ENCODE measurements around the gene ZNF451.

ZNF451 gene

GRCh38 chr6:57097596-57097995 is 7.6 kb downstream of the ZNF451 start:
- no peak for DNase-seq

- no peak for DNase-seq
Observed at GRCh38 chr6:57102976-57103375, 13.0 kb downstream of the ZNF451 start.

GRCh38 chr6:57104336-57104735 is 14.3 kb downstream of the ZNF451 start:
- no peak for DNase-seq

- no peak for DNase-seq
Observed at GRCh38 chr6:57106990-57107389, 17.0 kb downstream of the ZNF451 start.

GRCh38 chr6:57108691-57109090 is 18.7 kb downstream of the ZNF451 start:
- DNase-seq, result no peak

- DNase-seq, result no peak
Observed at GRCh38 chr6:57109880-57110279, 19.9 kb downstream of the ZNF451 start.

- no peak for DNase-seq
Observed at GRCh38 chr6:57113105-57113504, 23.1 kb downstream of the ZNF451 start.

GRCh38 chr6:57116776-57117175 is 26.8 kb downstream of the ZNF451 start:
- no peak for DNase-seq

GRCh38 chr6:57117796-57118195 is 27.8 kb downstream of the ZNF451 start:
- DNase-seq, result no peak

- DNase-seq, result no peak
Observed at GRCh38 chr6:57123111-57123510, 33.1 kb downstream of the ZNF451 start.

GRCh38 chr6:57127763-57128162 is 37.8 kb downstream of the ZNF451 start:
- no peak for DNase-seq

- DNase-seq, result no peak
Observed at GRCh38 chr6:57130661-57131177, 40.7 kb downstream of the ZNF451 start.

GRCh38 chr6:57134954-57135353 is 45.0 kb downstream of the ZNF451 start:
- no peak for DNase-seq

- no peak for DNase-seq
Observed at GRCh38 chr6:57135885-57136284, 45.9 kb downstream of the ZNF451 start.

GRCh38 chr6:57137350-57137749 is 47.4 kb downstream of the ZNF451 start:
- DNase-seq, result no peak

- DNase-seq, result no peak
Observed at GRCh38 chr6:57138026-57138425, 48.0 kb downstream of the ZNF451 start.

GRCh38 chr6:57141451-57142177 is 51.6 kb downstream of the ZNF451 start:
- DNase-seq, result no peak

GRCh38 chr6:57142178-57142525 is 52.2 kb downstream of the ZNF451 start:
- DNase-seq, result no peak

GRCh38 chr6:57143690-57144089 is 53.7 kb downstream of the ZNF451 start:
- no peak for DNase-seq

GRCh38 chr6:57147401-57147800 is 57.4 kb downstream of the ZNF451 start:
- no peak for DNase-seq

GRCh38 chr6:57147955-57148858 is 58.2 kb downstream of the ZNF451 start:
- no peak for DNase-seq

- DNase-seq, result no peak
Observed at GRCh38 chr6:57158658-57159057, 68.7 kb downstream of the ZNF451 start.

GRCh38 chr6:57159127-57159526 is 69.1 kb downstream of the ZNF451 start:
- DNase-seq, result no peak

- no peak for DNase-seq
Observed at GRCh38 chr6:57162028-57162427, 72.0 kb downstream of the ZNF451 start.
